Fibroblast of lung (primary cell): ENCODE data around the gene ITPR1. TPM values are rescaled to one million over a fixed set of nuclear protein-coding genes. Genes with fewer than 3 reads are reported as not detected.

ENCODE experiments used
- DNase-seq, 2 donors: peaks; one replicate each; pipeline versions ENCODE4 v3.0.0 to v3.0.0-alpha.2; 2010; ENCODE audit warnings: low read depth in 2 of 2
- H2AFZ ChIP-seq: 2 replicates; pipeline ENCODE4 v1.5.1; 2012; ENCODE audit warnings: low read length, control low read depth, inconsistent platforms
- H3K27ac ChIP-seq: 2 replicates; pipeline ENCODE4 v1.5.1; 2011; ENCODE audit warnings: low read length, control low read depth; ENCODE audit not compliant: insufficient read depth
- H3K27me3 ChIP-seq: 2 replicates; pipeline ENCODE4 v1.5.1; 2011; ENCODE audit warnings: mild to moderate bottlenecking, low read length; ENCODE audit not compliant: control insufficient read depth, insufficient read depth
- H3K36me3 ChIP-seq: 2 replicates; pipeline ENCODE4 v1.5.1; 2011; ENCODE audit warnings: low read length; ENCODE audit not compliant: control insufficient read depth, insufficient read depth
- H3K4me1 ChIP-seq: 2 replicates; pipeline ENCODE4 v1.5.1; 2011; ENCODE audit warnings: low read length; ENCODE audit not compliant: control insufficient read depth, insufficient read depth; ENCODE audit errors: extremely low read depth
- H3K4me2 ChIP-seq: 2 replicates; pipeline ENCODE4 v1.5.1; 2011; ENCODE audit warnings: low read length, control low read depth; ENCODE audit not compliant: insufficient read depth; ENCODE audit errors: extremely low read depth
- H3K4me3 ChIP-seq, 4 experiments: fragments of 200-600 bp in 1 of 4; sonication (generic) in 1 of 4; replicated peaks in 1 of 4; 2 replicates each; pipeline ENCODE4 v1.5.1; 2011 to 2016; ENCODE audit warnings: low read length in 4 of 4, low read depth in 3 of 4, mild to moderate bottlenecking in 3 of 4, control low read depth in 2 of 4, inconsistent platforms in 1 of 4, mixed read lengths in 1 of 4; ENCODE audit not compliant: insufficient read depth in 1 of 4; ENCODE audit errors: control extremely low read depth in 1 of 4
- H3K79me2 ChIP-seq: 2 replicates; pipeline ENCODE4 v1.5.1; 2012; ENCODE audit warnings: mild to moderate bottlenecking, low read length, inconsistent platforms; ENCODE audit not compliant: control insufficient read depth, insufficient read depth
- H3K9ac ChIP-seq: 2 replicates; pipeline ENCODE4 v1.5.1; 2011; ENCODE audit warnings: mild to moderate bottlenecking, low read length, control low read depth; ENCODE audit not compliant: insufficient read depth
- H3K9me3 ChIP-seq: 2 replicates; pipeline ENCODE4 v1.5.1; 2012; ENCODE audit warnings: low read depth, low read length; ENCODE audit not compliant: control insufficient read depth, insufficient read depth
- H4K20me1 ChIP-seq: 2 replicates; pipeline ENCODE4 v1.5.1; 2011; ENCODE audit warnings: low read length; ENCODE audit not compliant: control insufficient read depth, insufficient read depth; ENCODE audit errors: extremely low read depth
- EZH2 ChIP-seq: IDR thresholded peaks from 2 replicates; pipeline ENCODE4 v1.5.1; 2012; ENCODE audit warnings: low read length, control low read depth, mild to moderate bottlenecking; ENCODE audit errors: missing control alignments
- polyA plus RNA-seq, 2 donors: library from polyadenylated mRNA; depleted of rRNA in 1 of 2; stranded (reverse) in 1 of 2; unstranded in 1 of 2; fragments of >200 nt; gene quantifications; 2 replicates each; pipeline ENCODE4 v1.2.1, GENCODE V29; 2011 to 2012; ENCODE audit warnings: missing spikeins in 1 of 2
- total RNA-seq: library from RNA; depleted of rRNA; stranded (reverse); fragments of >200 nt; gene quantifications from 2 replicates; pipeline ENCODE4 v1.2.1, GENCODE V29; 2014
- TF ChIP-seq, protein P1 (sequence below), 2 donors: IDR thresholded peaks in 1 of 2; conservative IDR thresholded peaks in 1 of 2; 1 replicate in 1 of 2; 2 replicates in 1 of 2; pipeline ENCODE4 v1.5.1; 2011 to 2012; ENCODE audit warnings: low read length in 2 of 2, control low read depth in 1 of 2, inconsistent platforms in 1 of 2, low read depth in 1 of 2, mild to moderate bottlenecking in 1 of 2

ITPR1 gene
- total and polyA plus RNA-seq, 2 donors (not counting 1 experiment from before 2014, with no cell fraction given), result 19.2 to 87.0 TPM

DNA sequence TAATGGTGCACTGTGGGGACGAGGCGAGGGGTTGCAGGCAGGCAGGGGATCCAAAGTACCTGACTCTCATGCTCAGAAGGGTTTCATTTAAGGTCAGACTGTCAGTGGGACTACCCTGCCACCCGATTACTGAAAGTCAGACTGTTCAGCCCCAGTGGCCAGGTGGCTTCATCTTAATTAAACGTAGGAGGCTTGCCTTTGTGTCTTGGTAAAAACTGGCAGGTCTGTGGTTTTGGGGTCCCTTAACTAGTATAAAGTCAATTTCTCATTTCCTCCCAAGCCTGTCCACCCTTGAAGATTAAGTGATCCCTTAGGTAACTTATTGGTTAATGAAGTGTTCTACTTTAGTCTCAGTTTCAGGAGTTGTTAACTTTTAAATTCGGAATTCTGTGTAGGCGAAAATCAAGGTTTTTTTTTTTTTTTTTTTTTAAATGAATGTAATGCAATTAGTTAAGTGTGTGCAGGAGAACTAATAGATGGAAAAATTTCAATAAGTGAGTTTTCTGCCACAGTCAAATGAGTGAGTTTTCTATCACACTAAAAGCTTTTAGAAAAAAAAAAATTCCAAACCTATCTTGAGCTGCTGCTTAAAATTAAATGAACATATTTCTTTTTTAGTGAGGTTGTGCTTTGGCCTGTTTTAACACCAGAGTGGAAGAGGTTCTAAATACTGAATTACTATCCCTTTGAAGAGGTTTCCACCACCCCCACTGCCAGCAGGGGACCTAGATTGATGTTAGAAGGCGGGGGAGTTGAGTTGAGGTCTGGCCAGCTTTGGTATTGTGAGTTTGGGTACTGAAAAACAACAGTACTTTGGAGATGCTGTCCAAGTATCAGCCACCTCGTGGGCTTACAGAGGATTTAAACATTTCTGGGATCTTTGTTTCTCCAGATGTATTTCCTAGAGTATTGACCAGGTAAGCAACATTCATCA, 15.2 kb downstream of the ITPR1 start:
- H3K79me2 ChIP-seq, result no peaks in the 10 kb centered on the region

GRCh38 chr3:4509043-4509442, 15.9 kb downstream of the ITPR1 start:
- Histone ChIP-seq H2AFZ (no peak overlapping the region), H3K36me3 (no peaks in the 10 kb centered on the region), H3K4me2 (no peak overlapping the region), H3K4me3 (no peak overlapping the region), H3K27me3 (no peaks in the 10 kb centered on the region), H3K4me1 (peaks cover 2% of the 10 kb centered on the region), H3K27ac (no peak overlapping the region), H3K9ac (no peak overlapping the region), H3K9me3 (no peaks in the 10 kb centered on the region), H4K20me1 (no peaks in the 10 kb centered on the region), H3K79me2 (no peaks in the 10 kb centered on the region)
- no peak for TF ChIP-seq EZH2
- TF ChIP-seq, protein P1, sequence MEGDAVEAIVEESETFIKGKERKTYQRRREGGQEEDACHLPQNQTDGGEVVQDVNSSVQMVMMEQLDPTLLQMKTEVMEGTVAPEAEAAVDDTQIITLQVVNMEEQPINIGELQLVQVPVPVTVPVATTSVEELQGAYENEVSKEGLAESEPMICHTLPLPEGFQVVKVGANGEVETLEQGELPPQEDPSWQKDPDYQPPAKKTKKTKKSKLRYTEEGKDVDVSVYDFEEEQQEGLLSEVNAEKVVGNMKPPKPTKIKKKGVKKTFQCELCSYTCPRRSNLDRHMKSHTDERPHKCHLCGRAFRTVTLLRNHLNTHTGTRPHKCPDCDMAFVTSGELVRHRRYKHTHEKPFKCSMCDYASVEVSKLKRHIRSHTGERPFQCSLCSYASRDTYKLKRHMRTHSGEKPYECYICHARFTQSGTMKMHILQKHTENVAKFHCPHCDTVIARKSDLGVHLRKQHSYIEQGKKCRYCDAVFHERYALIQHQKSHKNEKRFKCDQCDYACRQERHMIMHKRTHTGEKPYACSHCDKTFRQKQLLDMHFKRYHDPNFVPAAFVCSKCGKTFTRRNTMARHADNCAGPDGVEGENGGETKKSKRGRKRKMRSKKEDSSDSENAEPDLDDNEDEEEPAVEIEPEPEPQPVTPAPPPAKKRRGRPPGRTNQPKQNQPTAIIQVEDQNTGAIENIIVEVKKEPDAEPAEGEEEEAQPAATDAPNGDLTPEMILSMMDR (conservative IDR thresholded peaks at IDR 0.05 in 1 of 2, IDR thresholded peaks at IDR 0.05 in 1 of 2; ENCODE audit: low read depth in 1 of 2, low read length in 2 of 2), result no peak
- DNase-seq, result no peak

More for the DNA sequence above, 15.2 kb downstream of the ITPR1 start:
- H2AFZ ChIP-seq, result no peak overlapping the region
- no peaks in the 10 kb centered on the region for H3K36me3 ChIP-seq
- no peaks in the 10 kb centered on the region for H3K9me3 ChIP-seq
- no peak overlapping the region for H3K4me3 ChIP-seq
- H3K4me1 ChIP-seq, result peaks cover 2% of the 10 kb centered on the region
- TF ChIP-seq, protein P1 (conservative IDR thresholded peaks at IDR 0.05 in 1 of 2, IDR thresholded peaks at IDR 0.05 in 1 of 2; ENCODE audit: low read depth in 1 of 2, low read length in 2 of 2), result no peak
- TF ChIP-seq EZH2, result no peak
- no peak overlapping the region for H3K9ac ChIP-seq
- H3K27ac ChIP-seq, result no peak overlapping the region
- no peak for DNase-seq
- H4K20me1 ChIP-seq, result no peaks in the 10 kb centered on the region
- H3K27me3 ChIP-seq, result no peaks in the 10 kb centered on the region
- no peak overlapping the region for H3K4me2 ChIP-seq

- H3K27me3 ChIP-seq, result no peaks in the 10 kb centered on the region
- no peak overlapping the region for H3K4me3 ChIP-seq
- no peaks in the 10 kb centered on the region for H4K20me1 ChIP-seq
- no peak overlapping the region for H2AFZ ChIP-seq
- no peak overlapping the region for H3K9ac ChIP-seq
- no peaks in the 10 kb centered on the region for H3K9me3 ChIP-seq
- no peak overlapping the region for H3K27ac ChIP-seq
- no peaks in the 10 kb centered on the region for H3K79me2 ChIP-seq
- no peaks in the 10 kb centered on the region for H3K36me3 ChIP-seq
- DNase-seq, result no peak
- no peak overlapping the region for H3K4me2 ChIP-seq
- TF ChIP-seq EZH2, result no peak
- peaks cover 2% of the 10 kb centered on the region for H3K4me1 ChIP-seq
These were observed 17.0 kb downstream of the ITPR1 start for GRCh38 chr3:4509983-4510755.
